ENCODE measurements around the gene KPRP. TPM values are rescaled to one million over a fixed set of nuclear protein-coding genes. Genes with fewer than 3 reads are reported as not detected.

The KPRP gene, protein sequence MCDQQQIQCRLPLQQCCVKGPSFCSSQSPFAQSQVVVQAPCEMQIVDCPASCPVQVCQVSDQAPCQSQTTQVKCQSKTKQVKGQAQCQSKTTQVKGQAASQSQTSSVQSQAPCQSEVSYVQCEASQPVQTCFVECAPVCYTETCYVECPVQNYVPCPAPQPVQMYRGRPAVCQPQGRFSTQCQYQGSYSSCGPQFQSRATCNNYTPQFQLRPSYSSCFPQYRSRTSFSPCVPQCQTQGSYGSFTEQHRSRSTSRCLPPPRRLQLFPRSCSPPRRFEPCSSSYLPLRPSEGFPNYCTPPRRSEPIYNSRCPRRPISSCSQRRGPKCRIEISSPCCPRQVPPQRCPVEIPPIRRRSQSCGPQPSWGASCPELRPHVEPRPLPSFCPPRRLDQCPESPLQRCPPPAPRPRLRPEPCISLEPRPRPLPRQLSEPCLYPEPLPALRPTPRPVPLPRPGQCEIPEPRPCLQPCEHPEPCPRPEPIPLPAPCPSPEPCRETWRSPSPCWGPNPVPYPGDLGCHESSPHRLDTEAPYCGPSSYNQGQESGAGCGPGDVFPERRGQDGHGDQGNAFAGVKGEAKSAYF
- total RNA-seq: 1.2 TPM

DNA sequence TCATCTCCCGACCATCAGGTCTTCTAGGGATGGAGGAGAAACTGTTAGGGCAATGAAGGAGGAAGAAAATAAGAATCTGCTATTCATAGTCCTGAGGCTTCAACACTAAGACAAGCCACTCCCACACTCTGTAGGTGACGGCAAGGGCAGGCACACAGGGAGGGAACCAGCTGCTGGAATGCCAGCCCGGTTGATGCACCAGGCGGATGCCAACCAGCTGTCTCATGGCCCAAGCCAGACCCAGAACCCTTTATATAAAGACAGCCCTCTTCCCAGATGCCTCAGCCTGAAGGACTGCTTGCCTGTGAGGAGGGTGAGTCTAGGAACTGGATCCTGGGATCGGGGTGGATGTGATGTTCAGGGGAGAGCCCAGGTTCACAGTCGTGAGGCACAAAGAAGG lies at the start of gene KPRP:
KPRP (plus strand) TSS at position 279 of the 400 bp plus-strand sequence. CDS start 1,564 bp downstream, outside the sequence.
- Histone ChIP-seq H3K36me3 (no peaks in the 10 kb centered on the region), H3K9me3 (no peaks in the 10 kb centered on the region), H3K4me3 (no peak within 1 kb of the TSS), H3K4me1 (no peaks in the 10 kb centered on the region), H3K27me3 (no peaks in the 10 kb centered on the region), H3K27ac (no peak within 1 kb of the TSS)
- intact Hi-C loops (cut with DNase I): no loop called here
- DNase-seq (ENCODE audit: extremely low spot score in 2 of 2): no peak
- TF ChIP-seq POLR2A (IDR thresholded peaks at IDR 0.05) (no peak), POLR2AphosphoS5 (IDR thresholded peaks at IDR 0.05; ENCODE audit: insufficient read depth in 1 of 2, low read depth in 1 of 2) (no peak)
- TF ChIP-seq, protein P1, sequence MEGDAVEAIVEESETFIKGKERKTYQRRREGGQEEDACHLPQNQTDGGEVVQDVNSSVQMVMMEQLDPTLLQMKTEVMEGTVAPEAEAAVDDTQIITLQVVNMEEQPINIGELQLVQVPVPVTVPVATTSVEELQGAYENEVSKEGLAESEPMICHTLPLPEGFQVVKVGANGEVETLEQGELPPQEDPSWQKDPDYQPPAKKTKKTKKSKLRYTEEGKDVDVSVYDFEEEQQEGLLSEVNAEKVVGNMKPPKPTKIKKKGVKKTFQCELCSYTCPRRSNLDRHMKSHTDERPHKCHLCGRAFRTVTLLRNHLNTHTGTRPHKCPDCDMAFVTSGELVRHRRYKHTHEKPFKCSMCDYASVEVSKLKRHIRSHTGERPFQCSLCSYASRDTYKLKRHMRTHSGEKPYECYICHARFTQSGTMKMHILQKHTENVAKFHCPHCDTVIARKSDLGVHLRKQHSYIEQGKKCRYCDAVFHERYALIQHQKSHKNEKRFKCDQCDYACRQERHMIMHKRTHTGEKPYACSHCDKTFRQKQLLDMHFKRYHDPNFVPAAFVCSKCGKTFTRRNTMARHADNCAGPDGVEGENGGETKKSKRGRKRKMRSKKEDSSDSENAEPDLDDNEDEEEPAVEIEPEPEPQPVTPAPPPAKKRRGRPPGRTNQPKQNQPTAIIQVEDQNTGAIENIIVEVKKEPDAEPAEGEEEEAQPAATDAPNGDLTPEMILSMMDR (IDR thresholded peaks at IDR 0.05): no peak

DNA sequence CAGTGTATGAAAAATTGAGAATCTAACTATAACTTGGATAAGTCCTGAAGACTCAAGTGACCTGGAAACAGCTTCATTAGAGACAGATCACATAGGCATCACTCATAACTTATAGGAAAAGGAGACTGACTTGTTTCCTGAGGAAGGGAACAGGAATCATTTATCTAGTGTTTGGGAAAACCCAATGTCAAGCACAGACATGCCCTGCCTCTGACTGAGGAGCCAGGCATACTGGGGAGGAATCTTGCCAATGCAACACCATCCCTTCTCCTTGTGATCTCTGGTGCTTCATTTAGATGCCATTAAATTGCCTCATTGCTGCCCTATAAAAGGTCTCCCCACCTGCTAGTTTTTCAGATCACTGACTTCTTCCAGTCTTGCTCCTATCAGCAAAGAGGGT lies 39.6 kb upstream of the KPRP start:
- H3K36me3 ChIP-seq: no peaks in the 10 kb centered on the region
- intact Hi-C loops (cut with DNase I): no loop called here
- H3K27me3 ChIP-seq: no peaks in the 10 kb centered on the region
- H3K9me3 ChIP-seq: no peaks in the 10 kb centered on the region
- H3K4me3 ChIP-seq: no peak overlapping the region
- H3K27ac ChIP-seq: no peak overlapping the region
- no peak for DNase-seq (ENCODE audit: extremely low spot score in 2 of 2)
- no peaks in the 10 kb centered on the region for H3K4me1 ChIP-seq
- TF ChIP-seq, protein P1 (IDR thresholded peaks at IDR 0.05): no peak
- TF ChIP-seq POLR2AphosphoS5 (IDR thresholded peaks at IDR 0.05; ENCODE audit: insufficient read depth in 1 of 2, low read depth in 1 of 2): no peak
- TF ChIP-seq POLR2A (IDR thresholded peaks at IDR 0.05): no peak

DNA sequence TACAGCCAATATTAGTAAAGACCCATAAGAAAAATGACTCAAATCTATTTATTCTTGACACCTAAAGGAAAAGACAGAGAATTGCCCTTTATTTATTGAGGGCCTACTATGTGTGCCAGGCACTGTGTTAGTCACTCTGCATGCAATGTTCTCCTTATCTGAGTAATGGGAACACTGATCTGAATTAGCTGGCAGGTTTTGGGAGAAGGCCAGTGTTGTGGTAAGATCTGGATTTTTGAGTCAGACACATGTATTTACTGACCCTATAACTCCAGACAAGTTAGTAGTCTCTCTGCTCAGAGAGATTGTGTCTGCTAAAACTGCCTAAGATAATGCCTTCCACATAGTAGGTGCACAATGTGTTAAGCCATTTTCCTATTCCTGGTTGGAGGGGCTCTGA lies 32.6 kb upstream of the KPRP start:
- intact Hi-C loops (cut with DNase I): no loop called here
- no peak overlapping the region for H3K27ac ChIP-seq
- TF ChIP-seq, protein P1 (IDR thresholded peaks at IDR 0.05): no peak
- TF ChIP-seq POLR2A (IDR thresholded peaks at IDR 0.05) (no peak), POLR2AphosphoS5 (IDR thresholded peaks at IDR 0.05; ENCODE audit: insufficient read depth in 1 of 2, low read depth in 1 of 2) (no peak)
- no peaks in the 10 kb centered on the region for H3K9me3 ChIP-seq
- no peak for DNase-seq (ENCODE audit: extremely low spot score in 2 of 2)
- no peaks in the 10 kb centered on the region for H3K4me1 ChIP-seq
- H3K27me3 ChIP-seq: no peaks in the 10 kb centered on the region
- no peak overlapping the region for H3K4me3 ChIP-seq
- no peaks in the 10 kb centered on the region for H3K36me3 ChIP-seq

DNA sequence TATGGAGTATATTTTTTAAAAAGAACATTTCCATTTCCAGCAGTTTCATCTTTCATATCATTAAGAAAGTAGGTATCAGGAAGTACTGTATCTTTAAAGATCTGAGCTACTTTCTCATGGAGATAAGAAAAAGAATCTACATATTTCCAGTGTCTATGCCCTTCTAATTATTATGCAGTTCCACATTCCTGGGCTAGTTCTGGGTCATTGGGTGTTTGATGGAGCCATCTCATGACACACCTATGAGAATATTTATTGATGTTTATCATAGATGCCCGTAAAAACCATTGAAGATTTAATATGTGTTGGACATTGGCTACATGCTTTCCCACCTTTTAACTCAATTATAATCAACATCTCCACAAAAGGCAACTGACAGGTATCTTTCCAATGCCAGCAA lies 28.8 kb upstream of the KPRP start:
- H3K4me3 ChIP-seq: no peak overlapping the region
- intact Hi-C loops (cut with DNase I): no loop called here
- no peaks in the 10 kb centered on the region for H3K9me3 ChIP-seq
- H3K4me1 ChIP-seq: no peaks in the 10 kb centered on the region
- H3K27ac ChIP-seq: no peak overlapping the region
- DNase-seq (ENCODE audit: extremely low spot score in 2 of 2): no peak
- no peaks in the 10 kb centered on the region for H3K36me3 ChIP-seq
- TF ChIP-seq, protein P1 (IDR thresholded peaks at IDR 0.05): no peak
- TF ChIP-seq POLR2AphosphoS5 (IDR thresholded peaks at IDR 0.05; ENCODE audit: insufficient read depth in 1 of 2, low read depth in 1 of 2) (no peak), POLR2A (IDR thresholded peaks at IDR 0.05) (no peak)
- H3K27me3 ChIP-seq: no peaks in the 10 kb centered on the region

DNA sequence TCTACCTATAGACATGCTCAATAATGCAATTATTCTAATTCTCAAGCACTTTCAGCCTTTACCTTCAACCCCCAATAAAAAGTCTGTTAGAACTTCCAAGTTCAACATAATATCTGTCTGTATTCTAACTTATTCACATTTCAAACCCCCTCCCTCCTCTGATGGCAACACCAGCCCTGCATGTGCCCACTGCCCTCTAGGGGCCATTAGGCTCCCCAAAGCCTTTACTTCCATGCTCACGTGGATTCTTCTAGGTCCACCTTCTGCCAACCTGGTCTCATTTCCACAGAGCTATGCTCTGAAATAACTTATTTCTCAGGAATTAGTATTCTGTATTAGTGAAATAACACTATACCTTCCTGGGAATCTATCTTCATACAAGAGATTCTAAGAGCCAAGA lies 22.2 kb upstream of the KPRP start:
- Histone ChIP-seq H3K27ac (no peak overlapping the region), H3K9me3 (no peaks in the 10 kb centered on the region), H3K36me3 (no peaks in the 10 kb centered on the region), H3K4me1 (no peaks in the 10 kb centered on the region), H3K4me3 (no peak overlapping the region), H3K27me3 (no peaks in the 10 kb centered on the region)
- no peak for DNase-seq (ENCODE audit: extremely low spot score in 2 of 2)
- intact Hi-C loops (cut with DNase I): no loop called here
- no peak for TF ChIP-seq POLR2AphosphoS5 (IDR thresholded peaks at IDR 0.05; ENCODE audit: insufficient read depth in 1 of 2, low read depth in 1 of 2)
- TF ChIP-seq, protein P1 (IDR thresholded peaks at IDR 0.05): no peak
- no peak for TF ChIP-seq POLR2A (IDR thresholded peaks at IDR 0.05)

Measured in vagina (tissue), 2 donors.